CD4-positive, alpha-beta T cell treated with Interleukin-4 for 1 hour (primary cell): ENCODE data around the gene KLK15.
"Not testable (repeated sequence)": the region's sequence is repeated elsewhere in the genome, so short reads cannot be mapped to it uniquely, and the experiment has no call there.

Experiments used
- DNase-seq, 2 donors: peaks; one replicate each; pipeline ENCODE4 v3.0.0-alpha.2; 2020 to 2022

Gene KLK15

DNA sequence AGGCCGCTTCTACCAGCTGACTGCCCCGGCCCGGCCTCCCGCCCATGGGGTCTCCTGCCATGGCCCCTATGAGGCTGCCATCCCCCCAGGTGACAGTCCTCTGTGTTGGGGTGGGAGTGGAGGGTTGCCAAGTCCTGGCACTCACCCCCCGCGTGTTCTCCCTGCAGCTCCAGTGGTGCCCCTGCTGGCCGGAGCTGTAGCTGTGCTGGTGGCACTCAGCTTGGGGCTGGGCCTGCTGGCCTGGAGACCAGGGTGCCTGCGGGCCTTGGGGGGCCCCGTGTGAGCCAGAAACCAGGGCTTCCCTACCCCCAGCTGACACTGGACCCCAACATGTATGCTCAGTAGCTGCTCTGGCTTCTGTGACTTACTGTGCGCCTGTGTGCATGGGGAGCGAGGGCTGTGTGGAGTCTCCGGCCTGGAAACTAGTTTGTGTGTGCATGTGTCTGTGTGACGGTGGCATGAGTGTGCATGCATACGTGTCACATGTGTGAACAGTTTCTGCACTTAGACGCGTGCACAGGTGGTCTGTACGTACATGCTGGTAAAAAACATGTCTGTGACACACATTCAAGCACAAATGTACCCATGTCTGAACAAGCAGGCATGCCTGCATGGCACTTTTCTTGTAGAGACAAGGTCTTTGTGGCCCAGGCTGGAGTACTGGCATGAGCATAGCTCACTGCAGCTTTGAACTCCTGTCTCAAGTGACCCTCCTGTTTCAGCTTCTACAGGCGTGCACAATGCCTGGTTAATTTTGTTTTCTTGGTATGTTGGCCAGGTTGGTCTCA lies 38.3 kb downstream of the KLK15 start:
- no peak for DNase-seq

DNA sequence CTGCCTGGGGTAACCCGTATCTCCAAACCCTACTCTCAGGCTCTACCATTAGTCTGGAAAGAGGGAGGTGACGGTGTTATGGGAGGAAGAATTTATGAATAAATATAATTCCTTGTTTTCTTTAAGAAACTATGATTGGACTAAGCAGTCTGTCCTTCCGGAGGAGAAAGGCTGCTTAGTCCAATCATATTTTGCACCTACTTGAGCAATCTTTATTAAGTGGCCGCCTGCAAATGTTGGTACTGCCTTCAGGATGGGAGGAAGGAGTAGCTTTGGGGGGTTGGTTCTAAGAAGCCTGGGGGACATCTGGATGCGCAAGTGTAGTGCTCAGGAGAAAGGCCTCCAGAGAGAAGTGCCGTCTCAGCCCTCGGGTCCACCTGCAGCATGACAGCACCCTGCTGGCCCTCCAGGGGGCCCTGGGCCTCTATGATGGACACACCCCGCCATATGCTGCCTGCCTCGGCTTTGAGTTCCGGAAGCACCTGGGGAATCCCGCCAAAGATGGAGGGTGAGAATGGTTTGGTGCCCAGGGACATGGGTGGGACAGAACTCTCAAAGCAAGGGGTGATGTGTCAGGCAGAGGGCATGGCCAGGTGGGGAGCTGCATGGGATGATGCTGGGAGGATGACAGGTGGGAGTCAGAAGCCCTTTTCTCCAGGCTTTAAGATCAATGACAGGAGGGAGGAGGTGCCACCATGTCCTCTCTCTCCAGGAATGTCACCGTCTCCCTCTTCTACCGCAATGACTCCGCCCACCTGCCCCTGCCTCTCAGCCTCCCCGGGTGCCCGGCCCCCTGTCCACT lies 39.1 kb downstream of the KLK15 start:
- DNase-seq = no peak

DNA sequence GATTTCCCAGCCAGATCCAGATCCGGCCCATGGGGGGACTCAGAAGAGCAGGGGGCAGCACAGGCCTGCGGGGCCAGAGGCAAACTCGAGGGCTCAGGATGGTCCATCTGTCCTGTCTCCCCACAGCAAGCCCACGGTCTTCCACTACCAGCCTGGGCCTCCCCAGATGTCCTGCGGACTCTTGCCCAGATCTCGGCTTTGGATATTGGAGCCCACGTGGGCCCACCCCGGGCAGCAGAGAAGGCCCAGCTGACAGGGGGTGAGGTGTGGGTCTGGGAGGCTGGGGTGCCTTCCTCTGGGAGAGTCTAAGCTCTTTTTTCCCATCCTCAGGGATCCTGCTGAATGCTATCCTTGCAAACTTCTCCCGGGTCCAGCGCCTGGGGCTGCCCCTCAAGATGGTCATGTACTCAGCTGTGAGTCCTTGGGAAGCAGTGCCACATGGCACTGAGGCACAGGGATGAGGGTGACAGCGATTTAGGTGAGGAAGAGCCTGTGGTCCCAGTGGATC lies 39.8 kb downstream of the KLK15 start:
- DNase-seq = no peak

GRCh38 chr19:50792272-50793250 lies 40.8 kb downstream of the KLK15 start:
- no peak for DNase-seq

- DNase-seq = no peak
Observed at GRCh38 chr19:50791594-50792271, 41.6 kb downstream of the KLK15 start.

- no peak for DNase-seq
Observed at GRCh38 chr19:50790922-50791467, 42.4 kb downstream of the KLK15 start.

DNA sequence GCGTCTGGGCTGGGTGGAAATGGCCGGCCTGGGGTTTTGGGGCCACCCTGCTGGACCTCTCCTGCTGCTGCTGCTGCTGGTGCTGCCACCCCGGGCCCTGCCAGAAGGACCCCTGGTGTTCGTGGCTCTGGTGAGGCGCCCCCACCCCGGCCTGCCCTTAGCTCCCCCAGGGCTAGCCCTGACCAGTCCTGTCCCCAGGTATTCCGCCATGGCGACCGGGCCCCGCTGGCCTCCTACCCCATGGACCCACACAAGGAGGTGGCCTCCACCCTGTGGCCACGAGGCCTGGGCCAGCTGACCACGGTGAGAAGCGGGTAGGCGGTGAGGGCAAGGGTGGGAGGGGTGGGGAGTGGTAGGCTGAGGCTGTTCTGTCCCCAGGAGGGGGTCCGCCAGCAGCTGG lies 43.0 kb downstream of the KLK15 start, which contains the start of gene ACP4:
TSS of gene ACP4 (plus strand) at position 20 of the 400 bp plus-strand sequence. CDS start at position 20, 0 bp downstream.
- no peak for DNase-seq

GRCh38 chr19:50785329-50785728 lies 48.0 kb downstream of the KLK15 start:
- no peak for DNase-seq

GRCh38 chr19:50784710-50785109 lies 48.7 kb downstream of the KLK15 start:
- DNase-seq = no peak

DNA sequence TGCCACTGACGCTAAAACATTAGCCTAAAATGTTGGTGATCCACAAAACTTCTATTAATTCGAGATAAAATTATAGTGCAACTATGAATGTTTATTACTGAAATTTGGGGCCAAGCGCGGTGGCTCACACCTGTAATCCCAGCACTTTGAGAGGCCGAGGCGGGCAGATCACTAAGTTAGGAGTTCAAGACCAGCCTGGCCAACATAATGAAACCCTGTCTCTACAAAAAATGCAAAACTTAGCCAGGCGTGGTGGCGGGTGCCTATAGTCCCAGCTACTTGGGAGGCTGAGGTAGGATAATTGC lies 49.6 kb downstream of the KLK15 start:
- DNase-seq = not testable (repeated sequence)

DNA sequence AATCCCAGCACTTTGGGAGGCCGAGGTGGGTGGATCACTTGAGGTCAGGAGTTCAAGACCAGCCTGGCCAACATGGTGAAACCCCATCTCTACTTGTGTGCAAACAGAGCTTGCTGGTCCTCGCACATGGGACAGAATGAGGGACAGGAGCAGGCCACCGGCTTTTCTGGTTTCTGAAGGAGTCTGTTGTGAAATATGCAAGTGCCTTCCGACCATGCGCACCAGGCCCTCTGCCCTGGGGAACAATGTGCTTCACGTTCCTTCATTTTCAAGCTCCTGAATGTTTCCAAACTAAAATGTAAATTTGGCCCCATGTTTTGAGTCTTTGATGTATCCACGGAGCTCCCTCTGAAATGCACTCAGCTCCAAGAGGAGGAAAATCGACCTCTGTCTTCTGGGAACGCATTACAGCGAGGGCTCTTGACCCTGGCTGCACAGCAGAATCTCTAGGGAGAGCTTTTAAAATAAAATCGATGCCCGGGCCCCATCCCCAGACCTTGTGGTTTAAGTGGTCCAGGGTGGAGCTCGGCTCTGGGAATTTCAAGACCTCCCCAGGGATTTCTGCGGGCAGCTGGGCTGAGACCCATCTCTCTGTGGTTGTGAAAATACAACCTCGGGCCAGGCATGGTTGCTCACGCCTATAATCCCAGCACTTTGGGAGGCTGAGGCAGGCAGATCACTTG lies 52.5 kb downstream of the KLK15 start:
- DNase-seq = no peak

- DNase-seq = no peak
Observed at GRCh38 chr19:50779504-50780457, 53.6 kb downstream of the KLK15 start.

- no peak for DNase-seq
Observed at GRCh38 chr19:50778906-50779430, 54.4 kb downstream of the KLK15 start.

DNA sequence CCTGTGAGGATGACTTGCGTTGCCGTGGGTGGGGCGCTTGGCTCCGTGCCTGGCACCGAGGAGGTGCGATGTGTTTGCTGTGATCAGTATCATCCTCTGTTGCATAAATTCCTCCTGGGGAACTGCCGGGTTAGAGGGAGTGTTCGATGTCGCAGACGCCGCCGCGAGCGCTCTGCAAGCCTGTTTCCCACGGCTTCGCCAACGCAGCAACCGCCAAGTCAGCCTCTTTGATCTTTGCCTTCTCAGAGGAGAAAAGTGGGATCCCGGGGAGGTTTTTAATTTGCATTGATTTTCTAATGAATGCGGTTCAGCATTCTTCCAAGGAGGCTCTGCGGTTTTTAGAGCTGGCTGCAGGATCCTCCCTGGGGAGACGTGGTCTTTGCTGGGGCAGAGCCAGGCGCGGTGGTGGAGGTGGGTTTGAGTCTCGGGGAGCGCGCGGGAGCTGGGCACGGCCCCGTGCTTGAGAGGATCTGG lies 55.5 kb downstream of the KLK15 start:
- DNase-seq = no peak

DNA sequence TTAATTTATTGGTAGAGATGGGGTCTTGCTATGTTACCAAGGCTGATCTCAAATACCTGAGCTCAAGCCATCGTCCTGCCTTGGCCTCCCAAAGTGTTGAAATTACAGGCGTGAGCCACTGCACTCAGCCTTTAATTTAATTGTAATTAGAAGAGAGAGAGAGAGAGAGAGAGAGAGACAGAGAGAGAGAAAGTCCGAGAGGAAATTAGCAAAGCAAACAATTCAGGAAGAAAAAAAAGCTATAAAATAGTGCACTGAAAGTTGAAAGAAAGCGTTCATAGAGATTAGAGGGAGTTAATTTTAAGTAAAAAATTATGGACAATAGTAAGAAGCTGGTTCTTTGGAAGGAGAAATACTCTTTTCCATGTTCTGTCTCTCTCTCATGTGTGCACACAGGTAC lies 56.1 kb downstream of the KLK15 start:
- no peak for DNase-seq

- DNase-seq = no peak
Observed at GRCh38 chr19:50776131-50776530, 57.2 kb downstream of the KLK15 start.
